MM.1S (cell line): ENCODE data around the gene SCAANT1.

Experiments
- DNase-seq: peaks from one replicate; pipeline ENCODE4 v3.0.0-alpha.2; 2015
- H2AFZ ChIP-seq: fragments of 300-600 bp; sonication (generic); 2 replicates; pipeline ENCODE4 v1.6.0; 2016; ENCODE audit warnings: antibody characterized with exemption, low read length
- H3F3A ChIP-seq: fragments of 300-600 bp; sonication (generic); 2 replicates; pipeline ENCODE4 v1.6.1; 2016; ENCODE audit warnings: mild to moderate bottlenecking, antibody characterized with exemption, low read length, moderate library complexity, mixed read lengths; ENCODE audit not compliant: insufficient read depth
- H3K27ac ChIP-seq: fragments of 300-600 bp; sonication (generic); 2 replicates; pipeline ENCODE4 v1.5.1; 2016; ENCODE audit warnings: mild to moderate bottlenecking, low read length
- H3K27me3 ChIP-seq: fragments of 300-600 bp; sonication (generic); replicated peaks from 2 replicates; pipeline ENCODE4 v1.6.0; 2016; ENCODE audit warnings: low read length; ENCODE audit not compliant: insufficient read depth
- H3K36me3 ChIP-seq: fragments of 300-600 bp; sonication (generic); replicated peaks from 2 replicates; pipeline ENCODE4 v1.6.1; 2016; ENCODE audit warnings: mild to moderate bottlenecking, low read length, mixed read lengths; ENCODE audit not compliant: insufficient read depth
- H3K4me1 ChIP-seq: fragments of 300-600 bp; sonication (generic); 2 replicates; pipeline ENCODE4 v1.6.1; 2016; ENCODE audit warnings: low read length, mixed read lengths
- H3K4me2 ChIP-seq: fragments of 300-600 bp; sonication (generic); 2 replicates; pipeline ENCODE4 v1.6.0; 2016; ENCODE audit warnings: low read depth, low read length
- H3K4me3 ChIP-seq: fragments of 300-600 bp; sonication (generic); 2 replicates; pipeline ENCODE4 v1.5.1; 2016; ENCODE audit warnings: low read length, mixed read lengths
- H3K79me2 ChIP-seq: fragments of 300-600 bp; sonication (generic); 2 replicates; pipeline ENCODE4 v1.6.1; 2016; ENCODE audit warnings: mixed run types, low read length, mixed read lengths
- H3K9ac ChIP-seq: fragments of 300-600 bp; sonication (generic); 2 replicates; pipeline ENCODE4 v1.6.1; 2016; ENCODE audit warnings: low read length, mixed read lengths
- H3K9me2 ChIP-seq: fragments of 300-600 bp; sonication (generic); replicated peaks from 2 replicates; pipeline ENCODE4 v1.6.1; 2016; ENCODE audit warnings: mild to moderate bottlenecking, low read length, mixed read lengths; ENCODE audit not compliant: insufficient read depth
- H3K9me3 ChIP-seq: fragments of 300-600 bp; sonication (generic); replicated peaks from 2 replicates; pipeline ENCODE4 v1.6.1; 2016; ENCODE audit warnings: mild to moderate bottlenecking, low read length, mixed read lengths; ENCODE audit not compliant: insufficient read depth
- H4K20me1 ChIP-seq: fragments of 300-600 bp; sonication (generic); 2 replicates; pipeline ENCODE4 v1.6.1; 2016; ENCODE audit warnings: mild to moderate bottlenecking, low read length, moderate library complexity, mixed read lengths; ENCODE audit not compliant: insufficient read depth
- CTCF ChIP-seq: fragments of 300-600 bp; sonication (generic); IDR thresholded peaks from 2 replicates; pipeline ENCODE4 v1.5.1; 2016; ENCODE audit warnings: antibody characterized with exemption, low read length, mixed read lengths
- EZH2 ChIP-seq: fragments of 300-600 bp; sonication (generic); optimal IDR thresholded peaks from 2 replicates; pipeline ENCODE3; 2017; ENCODE audit warnings: low read depth, mild to moderate bottlenecking, antibody characterized with exemption, low read length, mixed read lengths
- EZH2phosphoT487 ChIP-seq: fragments of 300-600 bp; sonication (generic); IDR thresholded peaks from 2 replicates; pipeline ENCODE4 v1.6.1; 2018; ENCODE audit warnings: antibody characterized with exemption, low read length

SCAANT1 gene

GRCh38 chr3:63900459-63900858 lies 11.7 kb downstream of the SCAANT1 start:
- H3K36me3 ChIP-seq: 0 out of 2 replicates have a peak, but pooled peaks cover 4% of the 10 kb centered on the region
- DNase-seq: no peak
- TF ChIP-seq CTCF: no peak
- TF ChIP-seq EZH2phosphoT487: no peak
- TF ChIP-seq EZH2: no peak
- H3K9me2 ChIP-seq: no peaks in the 10 kb centered on the region
- peaks cover 16% of the 10 kb centered on the region for H3K4me1 ChIP-seq
- no peak overlapping the region for H3K27ac ChIP-seq
- H3K9ac ChIP-seq: no peak overlapping the region
- no peak overlapping the region for H3K4me2 ChIP-seq
- H4K20me1 ChIP-seq: no peaks in the 10 kb centered on the region
- no peaks in the 10 kb centered on the region for H3K9me3 ChIP-seq
- no peak overlapping the region for H2AFZ ChIP-seq
- no peak overlapping the region for H3K4me3 ChIP-seq
- H3K79me2 ChIP-seq: peaks cover 24% of the 10 kb centered on the region
- H3F3A ChIP-seq: 0 out of 2 replicates have a peak, but pooled peaks cover 2% of the 10 kb centered on the region
- no peaks in the 10 kb centered on the region for H3K27me3 ChIP-seq

DNA sequence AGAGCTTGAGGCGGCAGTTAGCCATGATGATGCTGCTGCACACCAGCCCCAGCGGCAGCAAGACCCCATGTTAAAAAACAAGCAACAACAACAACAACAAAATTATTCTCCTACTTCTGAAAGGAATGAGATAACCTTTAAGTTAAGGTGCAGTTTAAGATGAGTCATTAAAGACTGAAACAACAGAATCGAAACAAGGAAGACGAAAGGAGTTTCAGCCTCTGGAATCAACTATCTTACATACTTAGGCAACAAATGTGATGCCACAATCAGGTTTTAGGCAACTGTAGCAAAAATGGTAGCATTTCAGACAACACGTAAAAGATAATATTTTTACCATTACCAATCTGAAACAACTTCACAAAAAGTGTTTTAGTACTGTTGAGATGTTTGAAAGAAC lies 12.2 kb downstream of the SCAANT1 start:
- Histone ChIP-seq H3K4me1 (peaks cover 20% of the 10 kb centered on the region), H3K4me2 (no peak overlapping the region)

GRCh38 chr3:63896332-63897030 lies 15.7 kb downstream of the SCAANT1 start:
- H3K27ac ChIP-seq: no peak overlapping the region; the same call in 1 of the 2 replicates
- no peak overlapping the region for H2AFZ ChIP-seq
- no peaks in the 10 kb centered on the region for H3K27me3 ChIP-seq
- 0 out of 2 replicates have a peak, but pooled peaks cover 2% of the 10 kb centered on the region for H3F3A ChIP-seq
- H3K36me3 ChIP-seq: 0 out of 2 replicates have a peak, but pooled peaks cover 4% of the 10 kb centered on the region
- H3K9me3 ChIP-seq: no peaks in the 10 kb centered on the region
- TF ChIP-seq EZH2 (no peak), CTCF (no peak), EZH2phosphoT487 (no peak)
- DNase-seq: peak; percentile 23
- peaks cover 20% of the 10 kb centered on the region for H3K4me1 ChIP-seq
- H3K79me2 ChIP-seq: peaks cover 52% of the 10 kb centered on the region
- H4K20me1 ChIP-seq: no peaks in the 10 kb centered on the region
- H3K4me2 ChIP-seq: peak overlapping the region; percentile 24; the same call in 1 of the 2 replicates
- H3K9ac ChIP-seq: no peak overlapping the region
- no peaks in the 10 kb centered on the region for H3K9me2 ChIP-seq
- no peak overlapping the region for H3K4me3 ChIP-seq

More for the DNA sequence above, 12.2 kb downstream of the SCAANT1 start:
- H3K36me3 ChIP-seq: 0 out of 2 replicates have a peak, but pooled peaks cover 4% of the 10 kb centered on the region
- no peak overlapping the region for H2AFZ ChIP-seq
- no peaks in the 10 kb centered on the region for H3K9me3 ChIP-seq
- H3K9ac ChIP-seq: no peak overlapping the region
- no peak overlapping the region for H3K4me3 ChIP-seq
- 0 out of 2 replicates have a peak, but pooled peaks cover 2% of the 10 kb centered on the region for H3F3A ChIP-seq
- TF ChIP-seq EZH2phosphoT487 (no peak), CTCF (no peak), EZH2 (no peak)
- no peaks in the 10 kb centered on the region for H3K9me2 ChIP-seq
- H4K20me1 ChIP-seq: no peaks in the 10 kb centered on the region
- no peaks in the 10 kb centered on the region for H3K27me3 ChIP-seq
- no peak for DNase-seq
- H3K79me2 ChIP-seq: peaks cover 29% of the 10 kb centered on the region
- H3K27ac ChIP-seq: no peak overlapping the region
